ENCODE data around the gene SLC22A4. TPM values are rescaled to one million over a fixed set of nuclear protein-coding genes. Genes with fewer than 3 reads are reported as not detected.

Gene SLC22A4
- total RNA-seq, 3 donors from 2014 or later, result 2.7 to 13.4 (median 3.6) TPM

DNA sequence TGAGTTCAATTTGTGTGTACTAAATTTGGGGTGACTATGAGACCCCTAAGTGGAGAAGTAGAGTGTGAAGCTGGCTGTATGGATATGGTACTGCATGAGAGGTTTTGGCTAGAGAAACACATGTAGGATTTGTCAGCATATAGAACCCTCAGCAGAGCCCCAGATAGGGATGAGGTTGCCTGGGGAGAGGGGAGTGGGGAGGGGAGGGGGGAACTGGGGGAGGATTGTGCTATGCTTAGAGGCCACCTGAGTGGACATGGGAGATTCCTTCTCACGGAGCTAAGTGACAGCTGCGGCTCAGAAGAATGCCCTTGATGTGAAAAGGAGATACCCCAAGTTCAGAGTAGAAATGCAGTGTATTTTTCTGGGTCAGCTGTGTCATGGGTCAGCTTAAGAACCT is 86.5 kb downstream of the SLC22A4 start:
- TF ChIP-seq CTCF (IDR thresholded peaks at IDR 0.05), result no peak
- Histone ChIP-seq H3K4me1 (ENCODE audit: low read depth) (peaks cover 5% of the 10 kb centered on the region), H3K9me3 (no peaks in the 10 kb centered on the region), H3K36me3 (ENCODE audit: low read depth) (peaks cover 4% of the 10 kb centered on the region), H3K4me3 (no peak overlapping the region)
- intact Hi-C loops (cut with DNase I, micrococcal nuclease), result loop anchor here in 1 of 2 donors (10.0 kb wide), 1 partner anchor 434 kb away; the partner anchor contains the start of gene SOWAHA
- DNase-seq (no peak), ATAC-seq (no peak)

DNA sequence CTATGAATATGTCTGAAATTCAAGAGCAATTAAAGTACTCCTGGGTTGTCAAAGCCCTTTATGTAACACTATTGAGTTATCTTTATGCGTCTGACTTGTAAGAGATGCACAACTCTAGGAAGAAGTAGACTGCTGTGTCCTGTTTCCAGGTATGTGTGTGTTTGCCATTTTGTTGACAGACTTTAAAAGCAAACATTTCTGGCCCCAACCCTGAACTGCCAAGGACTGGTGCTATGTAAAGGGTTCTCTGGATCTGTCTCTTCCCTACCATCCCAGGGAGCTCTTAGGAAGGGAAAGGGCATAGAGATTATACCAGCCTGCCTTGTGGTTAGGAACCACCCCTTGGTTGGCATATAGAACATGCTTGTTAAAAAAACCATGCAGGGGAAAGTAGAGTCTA is 87.4 kb downstream of the SLC22A4 start:
- no peak for ATAC-seq
- intact Hi-C loops (cut with DNase I, micrococcal nuclease), result loop anchor here in 1 of 2 donors (10.0 kb wide), 1 partner anchor 433 kb away; the partner anchor contains the start of gene SOWAHA

DNA sequence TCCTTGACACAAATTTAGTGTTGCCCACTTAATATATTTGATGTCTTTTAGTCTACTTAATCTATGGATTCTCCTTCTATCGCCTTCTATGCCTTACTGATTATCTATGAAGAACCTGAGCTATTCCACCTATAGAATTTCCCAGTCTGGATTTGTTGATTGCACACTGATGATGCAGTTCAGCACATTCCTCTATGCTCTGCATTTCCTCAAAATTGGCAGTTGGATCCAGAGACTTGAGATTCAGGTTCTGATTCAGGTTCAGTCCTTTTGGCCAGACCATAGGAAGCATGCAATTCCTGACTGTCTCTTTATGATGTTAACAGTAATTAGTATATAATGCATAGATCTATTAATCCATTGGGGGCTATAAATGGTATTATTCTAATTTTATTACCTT is 89.1 kb downstream of the SLC22A4 start:
- no peak for DNase-seq
- peaks cover 4% of the 10 kb centered on the region for H3K36me3 ChIP-seq (ENCODE audit: low read depth)

More for the DNA sequence above, 87.4 kb downstream of the SLC22A4 start:
- Histone ChIP-seq H3K9me3 (no peaks in the 10 kb centered on the region), H3K36me3 (ENCODE audit: low read depth) (peaks cover 4% of the 10 kb centered on the region), H3K4me1 (ENCODE audit: low read depth) (peaks cover 6% of the 10 kb centered on the region), H3K4me3 (no peak overlapping the region)
- TF ChIP-seq CTCF (IDR thresholded peaks at IDR 0.05), result no peak
- DNase-seq, result no peak

DNA sequence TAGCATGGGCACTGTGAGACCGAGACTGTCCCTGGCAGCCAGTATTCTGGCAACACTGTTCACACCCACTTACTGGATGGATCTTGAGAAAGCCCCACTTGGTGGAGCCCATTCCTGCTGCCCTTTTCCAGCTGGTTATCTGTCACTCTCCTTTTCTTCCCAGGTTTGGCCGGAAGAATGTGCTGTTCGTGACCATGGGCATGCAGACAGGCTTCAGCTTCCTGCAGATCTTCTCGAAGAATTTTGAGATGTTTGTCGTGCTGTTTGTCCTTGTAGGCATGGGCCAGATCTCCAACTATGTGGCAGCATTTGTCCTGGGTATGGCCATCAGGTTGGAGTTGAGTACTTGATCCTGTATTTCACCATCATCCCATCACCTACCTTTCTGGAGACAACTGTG is 89.8 kb downstream of the SLC22A4 start:
- Histone ChIP-seq H3K36me3 (ENCODE audit: low read depth) (peaks cover 4% of the 10 kb centered on the region), H3K9me3 (no peaks in the 10 kb centered on the region), H3K4me3 (no peak overlapping the region), H3K4me1 (ENCODE audit: low read depth) (peaks cover 22% of the 10 kb centered on the region)
- DNase-seq, result no peak
- no peak for TF ChIP-seq CTCF (IDR thresholded peaks at IDR 0.05)
- ATAC-seq, result no peak
- intact Hi-C loops (cut with DNase I, micrococcal nuclease), result loop anchor here in 1 of 2 donors (10.0 kb wide), 1 partner anchor 431 kb away; the partner anchor contains the start of gene SOWAHA

More for the DNA sequence above, 89.1 kb downstream of the SLC22A4 start:
- peaks cover 22% of the 10 kb centered on the region for H3K4me1 ChIP-seq (ENCODE audit: low read depth)
- no peak for ATAC-seq
- H3K9me3 ChIP-seq, result no peaks in the 10 kb centered on the region
- H3K4me3 ChIP-seq, result no peak overlapping the region
- intact Hi-C loops (cut with DNase I, micrococcal nuclease), result loop anchor here in 1 of 2 donors (10.0 kb wide), 1 partner anchor 432 kb away; the partner anchor contains the start of gene SOWAHA
- no peak for TF ChIP-seq CTCF (IDR thresholded peaks at IDR 0.05)

DNA sequence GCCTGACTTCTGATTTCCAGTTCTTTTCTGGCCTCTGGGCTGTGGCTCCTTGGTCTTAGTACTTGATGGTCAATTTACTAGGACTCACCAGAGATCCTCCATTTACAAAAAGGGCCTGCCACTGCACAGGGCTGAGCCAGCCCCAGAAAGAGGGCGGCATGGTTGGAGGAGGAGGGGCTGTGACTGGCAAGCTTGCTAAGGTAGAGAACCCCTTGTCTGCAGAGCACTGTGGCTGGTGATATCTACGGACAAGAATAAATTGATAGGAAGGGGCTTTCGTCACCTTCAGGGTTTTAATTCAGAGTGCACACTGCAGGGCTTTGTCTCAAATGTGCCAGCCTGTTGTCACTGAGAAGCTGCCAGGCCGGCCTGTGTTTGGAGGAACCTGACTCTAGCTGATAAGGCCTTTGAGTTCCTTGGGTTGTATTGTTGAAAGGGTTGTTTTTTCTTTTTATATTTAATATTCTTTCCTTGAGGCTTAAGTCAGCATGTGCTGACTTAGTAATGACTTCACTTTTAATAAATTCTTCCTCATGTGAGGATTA is 90.4 kb downstream of the SLC22A4 start:
- DNase-seq, result no peak
- no peak overlapping the region for H3K4me3 ChIP-seq
- TF ChIP-seq CTCF (IDR thresholded peaks at IDR 0.05), result no peak
- peaks cover 22% of the 10 kb centered on the region for H3K4me1 ChIP-seq (ENCODE audit: low read depth)
- H3K9me3 ChIP-seq, result no peaks in the 10 kb centered on the region
- intact Hi-C loops (cut with DNase I, micrococcal nuclease), result loop anchor here (5.0 to 10.0 kb wide), 2 partner anchors 118 to 430 kb away; partner anchors contain the start of gene SOWAHA (in 1 of the 2)
- no peak for ATAC-seq
- peaks cover 4% of the 10 kb centered on the region for H3K36me3 ChIP-seq (ENCODE audit: low read depth)

Data from mucosa of descending colon (tissue), 3 donors.